GM18873 (cell line): ENCODE measurements around the gene MAP4K4.

Source experiments
- ATAC-seq: cut with Tn5 transposase; IDR thresholded peaks from one replicate; pipeline ENCODE4 v1.9.1; 2021; ENCODE audit warnings: mild to moderate bottlenecking, moderate library complexity, moderate number of reproducible peaks; ENCODE audit not compliant: unreplicated experiment, low FRiP score

Gene MAP4K4

DNA sequence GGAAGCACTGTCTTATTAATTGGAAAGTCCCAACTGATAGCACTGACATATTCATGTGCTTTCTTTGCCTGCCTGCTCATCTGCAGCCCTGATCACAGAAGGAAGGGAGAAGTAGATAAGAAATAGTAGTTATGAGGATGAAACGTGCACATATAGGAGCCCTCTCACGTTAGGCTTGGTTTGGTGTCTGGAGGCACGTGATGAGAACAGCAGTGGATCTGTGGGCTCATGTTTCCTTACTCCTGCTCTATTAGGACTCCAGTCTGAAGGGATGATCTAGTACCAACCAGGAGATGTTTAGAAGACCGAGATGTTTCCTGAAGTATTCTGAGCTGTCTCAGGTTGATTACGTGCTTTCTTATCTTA is 84.9 kb downstream of the MAP4K4 start:
- no peak for ATAC-seq

DNA sequence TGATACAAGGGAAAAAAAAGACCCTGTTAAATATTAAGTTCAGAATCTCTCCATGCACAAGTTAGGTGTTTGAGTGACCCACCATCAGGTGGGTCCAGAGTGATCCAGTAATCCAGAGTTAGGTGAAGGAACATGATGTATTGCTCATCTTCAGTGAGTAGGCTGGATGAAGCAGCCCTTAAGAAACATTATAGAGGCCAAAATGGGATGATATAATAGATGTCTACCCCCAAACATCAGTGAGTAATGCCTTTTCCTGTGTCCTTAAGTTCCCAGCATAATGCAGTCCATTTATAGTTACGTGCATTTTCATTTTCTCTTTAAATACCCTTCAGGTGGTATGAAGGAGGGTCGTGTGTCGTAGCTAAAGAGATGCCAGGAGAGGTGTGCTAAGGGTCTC is 89.6 kb downstream of the MAP4K4 start:
- ATAC-seq = no peak

DNA sequence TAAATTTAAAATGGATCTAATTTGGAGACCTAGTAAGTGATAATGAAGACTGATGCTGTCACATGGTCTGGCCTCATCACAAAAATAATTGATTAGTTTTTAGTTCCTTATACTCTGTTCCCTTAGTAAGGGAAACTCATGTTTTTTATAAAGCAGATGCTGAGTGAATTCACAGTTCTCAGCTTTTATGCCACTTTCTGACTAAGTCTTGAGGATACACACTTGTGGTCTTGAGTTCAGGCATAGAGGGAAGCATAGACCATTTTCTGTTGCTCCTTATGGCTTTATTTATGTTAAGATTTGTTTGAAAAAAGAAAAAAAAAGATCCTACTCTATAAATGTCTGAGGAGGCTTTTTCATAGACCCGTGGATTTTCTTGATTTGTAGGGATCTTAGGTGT is 91.1 kb downstream of the MAP4K4 start:
- no peak for ATAC-seq

DNA sequence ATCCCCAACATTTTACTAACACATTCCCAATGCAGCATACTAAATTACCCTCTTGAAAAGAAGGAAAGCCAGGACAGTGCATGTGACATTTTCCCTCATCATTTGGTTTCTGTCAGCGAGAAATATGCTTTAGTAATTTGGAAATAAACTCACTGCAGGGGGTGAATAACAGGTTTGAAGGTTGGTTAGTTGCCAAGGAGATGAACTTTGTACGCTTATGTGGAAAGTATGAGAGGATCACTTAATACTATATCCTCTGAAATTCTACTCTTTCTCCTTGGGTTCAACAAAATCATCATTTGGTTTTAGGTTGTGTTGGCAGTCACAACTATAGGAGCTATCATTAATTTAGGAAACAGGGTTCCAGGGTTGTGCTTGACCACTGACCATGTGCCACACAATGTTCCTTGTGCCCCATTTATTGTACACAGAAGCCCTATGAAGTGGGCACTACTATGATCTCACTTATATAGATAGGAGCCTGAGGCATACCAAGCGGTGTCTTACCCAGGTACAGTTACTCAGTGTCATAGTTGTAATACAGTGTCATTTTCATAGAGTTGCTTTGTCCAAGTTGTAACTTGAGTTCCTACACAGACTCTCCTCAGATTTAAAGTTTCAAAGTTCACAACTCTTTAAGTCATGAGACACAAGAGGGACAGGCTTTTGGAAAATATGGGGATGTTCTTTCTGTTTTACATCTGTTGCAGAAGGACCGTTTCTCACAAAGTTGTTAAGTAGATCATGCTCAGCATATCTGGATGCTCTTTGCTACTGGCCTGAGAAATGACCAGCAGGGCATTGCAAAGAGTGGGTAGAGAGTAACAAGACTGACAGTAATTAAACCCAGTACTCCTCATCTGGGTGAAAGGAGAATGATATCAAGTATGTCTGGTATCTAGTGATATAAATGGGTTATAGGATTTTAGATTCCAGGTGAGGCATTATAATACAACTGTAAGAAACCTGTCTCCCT is 91.8 kb downstream of the MAP4K4 start:
- no peak for ATAC-seq

DNA sequence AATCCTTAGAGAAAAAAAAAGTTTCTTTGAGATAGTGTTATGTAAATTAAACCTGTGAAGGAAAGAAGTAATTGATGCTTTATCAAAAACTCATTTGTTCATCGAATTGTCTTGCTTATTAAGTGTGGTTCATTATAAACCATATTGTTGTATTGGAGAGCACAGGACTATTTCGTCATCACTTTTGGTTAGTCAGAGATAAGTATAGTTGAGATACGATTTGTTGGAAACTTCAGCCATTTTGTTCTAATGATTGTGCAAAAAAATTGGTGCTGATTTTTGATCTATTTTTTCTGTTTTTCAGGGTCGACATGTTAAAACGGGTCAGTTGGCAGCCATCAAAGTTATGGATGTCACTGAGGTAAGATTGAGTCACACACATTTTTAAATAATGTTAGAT is 92.9 kb downstream of the MAP4K4 start:
- no peak for ATAC-seq

DNA sequence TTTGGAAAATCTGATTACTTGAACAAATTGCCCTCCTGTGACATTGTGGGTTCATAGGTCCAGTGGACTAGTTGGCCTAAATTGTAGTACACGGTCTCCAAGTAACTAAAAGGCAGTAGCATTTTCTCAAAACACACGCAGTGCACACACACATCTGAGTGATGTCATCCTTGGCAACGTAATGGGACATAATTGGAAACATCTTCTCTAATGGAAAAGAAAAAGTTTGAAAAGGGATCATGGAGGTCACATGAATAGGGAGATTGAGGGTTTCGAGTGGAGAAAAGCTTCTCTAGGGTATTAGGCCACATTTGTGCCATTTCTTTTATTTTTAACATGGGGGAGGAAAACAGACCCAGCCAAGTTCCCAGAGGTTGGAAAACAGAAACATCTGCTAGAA is 93.3 kb downstream of the MAP4K4 start:
- ATAC-seq = no peak

DNA sequence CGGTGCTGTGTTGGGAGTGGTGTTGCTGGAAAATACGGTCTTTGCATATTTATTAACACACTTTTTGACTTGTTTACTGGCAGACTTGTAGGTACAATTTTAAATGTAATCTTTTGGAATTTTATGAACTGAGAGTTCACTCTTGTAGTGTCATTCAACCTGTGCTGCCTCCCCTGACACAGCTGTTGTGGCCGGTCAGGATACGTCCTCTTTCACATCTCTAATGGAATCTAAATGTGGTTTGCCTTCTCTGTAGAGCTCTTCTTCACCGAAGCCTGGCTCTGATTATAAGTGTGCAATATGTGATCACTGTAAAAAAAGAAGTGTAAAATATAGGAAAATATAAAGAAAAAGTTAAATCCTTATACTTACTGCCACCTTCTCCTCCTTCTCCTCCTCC is 94.7 kb downstream of the MAP4K4 start:
- no peak for ATAC-seq

DNA sequence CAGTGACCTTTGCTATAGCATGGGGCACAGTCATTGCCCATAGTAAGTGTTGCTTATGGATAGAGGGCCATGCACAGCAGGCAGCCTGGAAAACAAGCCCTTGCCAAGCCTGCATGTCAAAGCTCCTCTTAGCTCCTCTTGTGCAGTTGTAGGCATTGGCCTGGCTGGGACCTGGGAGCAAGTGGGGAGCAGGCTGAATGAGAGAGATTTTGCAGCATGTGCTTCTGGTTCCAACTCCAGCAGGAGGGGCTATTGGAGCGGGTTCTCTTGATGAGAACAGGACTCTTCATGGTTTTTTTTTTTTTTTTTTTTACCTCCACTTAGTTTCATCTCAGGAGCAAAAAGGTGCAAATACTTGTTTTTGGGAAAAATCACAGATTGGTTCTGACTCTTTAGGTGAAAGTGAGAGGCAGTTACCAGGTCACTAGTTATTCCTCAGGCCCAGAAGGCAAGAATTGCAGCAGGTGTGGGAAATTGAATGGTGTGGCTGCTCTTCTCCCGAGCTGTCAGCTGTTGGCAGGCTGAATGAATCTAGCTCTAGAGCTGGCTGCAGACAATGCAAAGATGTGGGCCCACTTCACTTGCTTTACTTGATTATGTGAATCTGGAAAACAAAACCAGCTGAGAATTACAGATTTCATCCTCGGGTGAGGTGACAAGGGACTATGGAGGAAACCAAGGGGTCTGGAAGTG is 95.9 kb downstream of the MAP4K4 start:
- no peak for ATAC-seq

DNA sequence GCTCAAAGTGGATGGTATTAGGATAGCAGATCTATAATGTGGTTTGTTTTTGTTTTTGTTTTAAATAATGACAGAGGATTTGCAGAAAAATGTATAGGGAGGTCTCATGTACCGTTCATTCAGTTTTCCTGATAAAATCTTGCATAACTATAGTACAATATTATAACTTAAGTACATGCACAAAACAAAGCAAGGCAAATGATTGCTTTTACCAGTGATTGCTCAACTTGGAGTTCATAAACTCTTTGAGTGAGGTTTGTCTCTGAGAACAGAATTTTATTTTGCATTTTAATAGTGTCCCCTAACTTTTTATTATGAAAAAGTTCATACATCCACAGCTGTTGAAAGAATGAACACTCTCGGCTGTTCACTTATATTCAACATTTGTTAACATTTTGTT is 96.6 kb downstream of the MAP4K4 start:
- no peak for ATAC-seq

DNA sequence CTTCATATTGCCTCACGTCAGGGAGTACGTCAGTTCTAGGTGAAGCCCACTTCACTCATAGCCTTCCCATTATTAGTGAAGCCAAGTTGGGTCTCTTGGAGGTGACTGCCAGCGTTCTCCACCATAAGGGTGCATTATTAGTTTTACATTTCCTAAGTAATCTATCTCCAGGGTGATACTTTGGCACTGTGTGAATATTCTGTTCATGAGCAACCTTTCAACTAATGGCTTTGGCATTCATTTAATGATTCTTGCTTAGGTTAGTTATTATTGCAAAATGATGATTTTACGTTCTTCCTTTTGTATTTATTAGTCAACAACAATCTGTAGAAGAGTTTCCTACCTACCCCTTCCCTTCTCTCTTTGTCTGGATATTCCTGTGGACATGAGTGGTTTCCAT is 97.5 kb downstream of the MAP4K4 start:
- no peak for ATAC-seq

DNA sequence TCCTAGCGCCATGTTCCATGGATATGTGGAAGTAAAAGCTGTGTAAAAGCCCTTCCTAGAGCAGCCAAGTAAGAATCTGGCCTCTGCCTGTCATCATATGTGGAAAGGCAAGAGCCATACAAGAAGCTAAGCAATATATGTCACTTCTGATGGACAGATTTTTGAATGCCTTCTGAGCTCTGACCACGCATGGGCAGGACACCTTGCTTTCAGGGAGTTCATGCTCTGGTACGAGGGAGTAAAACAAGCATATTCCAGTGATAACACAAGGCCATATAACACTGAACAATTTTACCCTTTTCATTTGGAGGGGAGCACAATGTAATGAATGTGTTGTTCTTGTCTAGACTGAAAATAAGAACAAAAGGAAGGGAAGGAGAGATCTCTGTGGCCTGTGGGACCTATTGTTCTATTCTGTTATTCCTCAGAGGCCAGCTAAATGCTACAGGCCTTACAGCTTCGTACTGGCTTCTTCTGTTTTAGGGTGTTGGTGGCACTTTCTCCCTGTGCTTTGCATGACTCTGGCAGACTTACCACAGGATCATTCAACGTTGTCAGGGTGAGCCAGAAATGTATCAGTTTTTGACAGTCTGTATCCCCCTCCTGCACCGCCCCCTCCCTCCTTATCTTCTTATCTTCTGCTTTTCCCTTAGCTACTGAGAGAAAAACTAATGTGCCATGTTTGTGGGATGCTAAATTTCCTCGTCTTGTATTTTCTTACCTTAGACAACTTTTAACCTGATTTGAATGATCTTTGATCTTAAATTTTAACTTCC is 99.5 kb downstream of the MAP4K4 start:
- no peak for ATAC-seq

DNA sequence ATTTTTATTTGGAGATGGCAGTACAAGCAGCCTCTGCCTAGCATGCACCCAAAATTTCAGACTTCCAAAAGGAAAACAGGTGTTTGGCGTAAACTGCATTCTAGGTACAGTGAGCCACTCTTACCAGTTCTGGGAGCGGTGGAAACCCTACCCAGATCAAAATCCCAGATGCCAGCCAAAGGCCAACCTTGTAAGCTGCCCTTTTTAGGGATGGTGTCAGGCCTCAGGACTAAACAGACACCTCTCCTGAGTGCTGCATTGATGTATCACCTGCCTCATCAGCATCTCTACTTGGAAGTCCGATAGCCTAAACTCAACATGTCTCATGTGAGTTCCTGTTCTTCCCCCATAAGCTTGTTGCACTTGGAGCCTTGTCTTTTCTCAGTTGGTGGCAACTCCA is 104.0 kb downstream of the MAP4K4 start:
- no peak for ATAC-seq

DNA sequence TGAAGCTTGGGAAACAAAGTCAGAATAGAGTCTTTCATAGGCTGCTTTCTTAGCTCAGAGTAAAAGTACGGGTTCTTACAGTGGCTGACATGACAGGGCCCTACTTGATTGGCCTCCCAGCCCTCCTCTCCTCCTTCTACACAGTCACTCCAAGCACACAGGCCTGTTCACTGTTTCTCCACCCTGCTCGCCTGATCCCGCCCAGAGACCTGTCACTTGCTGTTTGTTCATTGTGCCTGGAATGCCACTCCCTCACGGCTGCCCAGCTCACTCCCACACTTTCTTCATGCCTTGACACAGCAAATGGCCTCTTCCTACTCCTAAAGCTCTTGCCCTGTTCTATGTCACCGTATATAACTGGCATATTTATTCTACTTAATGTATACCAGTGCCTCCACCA is 104.8 kb downstream of the MAP4K4 start:
- ATAC-seq = no peak

DNA sequence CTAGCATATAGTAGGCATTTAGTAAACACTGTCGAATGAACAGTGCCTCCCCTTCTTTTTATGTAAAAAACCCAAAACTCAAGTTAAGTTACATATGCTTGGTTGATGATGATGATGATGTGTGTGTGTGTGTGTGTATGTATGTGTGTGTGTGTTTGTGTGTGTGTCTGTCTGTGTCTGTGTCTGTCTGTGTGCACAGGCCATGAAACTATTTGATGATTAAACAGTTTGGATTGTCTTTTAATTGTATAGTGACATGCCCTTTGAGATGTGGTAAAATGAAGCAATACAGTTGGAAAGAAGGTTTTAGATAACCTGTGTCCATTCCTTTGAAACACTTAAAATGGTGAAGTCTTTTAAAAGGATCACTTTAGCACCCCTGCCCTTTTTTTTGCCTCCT is 105.6 kb downstream of the MAP4K4 start:
- no peak for ATAC-seq

DNA sequence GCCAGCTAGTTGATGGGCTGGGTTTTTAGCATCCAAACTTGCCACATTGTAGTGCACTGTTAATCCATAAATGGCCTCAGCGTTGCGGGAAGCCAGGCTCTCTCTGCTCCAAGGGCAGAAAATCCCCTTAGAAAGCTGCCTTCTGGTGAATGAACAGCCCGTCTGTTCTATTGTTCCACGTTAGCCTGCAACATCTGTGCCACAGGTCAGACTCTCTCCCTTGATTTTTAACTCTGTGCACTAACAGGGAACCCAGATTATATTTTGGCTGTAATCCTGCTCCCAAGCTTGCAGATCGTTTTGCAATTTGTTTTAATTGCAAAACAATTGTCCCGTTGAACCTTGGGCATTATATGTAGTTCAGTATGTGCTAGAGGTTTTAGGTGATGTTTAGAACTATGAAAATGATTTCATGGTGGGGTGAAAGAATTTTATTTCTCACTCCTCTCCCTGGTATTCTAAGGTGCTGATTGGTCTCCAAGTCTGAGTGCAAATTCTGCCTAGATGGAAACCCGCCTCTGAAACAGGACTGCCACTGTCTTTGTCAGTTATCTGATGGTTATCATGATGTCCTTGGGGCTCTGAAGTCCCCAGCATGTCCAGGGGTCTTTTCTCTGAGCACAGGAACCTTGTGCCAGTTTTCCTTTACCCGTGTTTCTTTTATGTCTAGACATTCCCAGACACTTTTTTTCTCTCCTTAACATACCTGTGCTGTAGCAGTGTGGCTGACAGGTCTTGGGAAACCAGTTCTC is 106.6 kb downstream of the MAP4K4 start:
- no peak for ATAC-seq

DNA sequence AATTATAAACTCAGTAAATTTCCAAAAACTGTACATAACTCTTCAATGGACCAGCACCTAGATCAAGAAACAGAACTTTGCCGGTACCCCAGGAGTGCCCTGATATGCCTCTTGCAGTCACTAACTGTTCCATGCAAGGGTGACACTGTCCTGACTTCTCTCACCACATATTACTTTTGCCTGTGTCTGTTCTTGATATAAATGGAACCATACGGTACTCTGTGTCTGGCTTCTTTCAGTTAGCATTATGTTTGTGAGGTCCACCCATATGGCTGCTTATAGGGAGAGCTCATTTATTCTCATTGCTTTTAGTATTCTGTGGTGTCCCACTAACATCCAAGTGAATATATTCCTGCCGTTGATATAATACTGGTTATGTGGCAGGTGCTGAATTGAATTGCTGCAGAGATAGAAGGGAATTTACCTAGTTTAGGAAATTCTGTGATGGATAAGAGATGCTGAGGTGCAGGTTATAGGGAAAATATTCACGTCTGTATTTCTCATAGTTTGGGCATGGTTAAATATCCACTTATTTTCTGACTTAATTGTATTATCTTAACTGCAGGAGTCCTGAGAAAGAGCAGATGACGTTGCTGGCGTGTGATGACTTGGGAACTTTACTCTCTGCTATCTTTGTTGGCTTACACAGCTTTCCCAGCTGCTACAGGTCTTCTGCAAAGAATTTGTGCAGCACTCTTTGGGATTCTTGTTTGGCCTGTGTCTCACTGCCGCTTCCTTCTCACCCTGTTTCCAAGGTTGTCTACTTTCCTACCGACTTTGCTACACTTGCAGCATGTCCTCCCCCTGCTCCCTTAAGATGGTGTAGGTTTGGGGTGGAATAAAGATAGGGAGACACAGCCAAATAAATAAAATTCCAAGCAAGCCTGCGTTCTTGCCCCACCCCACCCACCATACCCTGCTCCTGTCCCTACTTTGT is 107.9 kb downstream of the MAP4K4 start:
- no peak for ATAC-seq

DNA sequence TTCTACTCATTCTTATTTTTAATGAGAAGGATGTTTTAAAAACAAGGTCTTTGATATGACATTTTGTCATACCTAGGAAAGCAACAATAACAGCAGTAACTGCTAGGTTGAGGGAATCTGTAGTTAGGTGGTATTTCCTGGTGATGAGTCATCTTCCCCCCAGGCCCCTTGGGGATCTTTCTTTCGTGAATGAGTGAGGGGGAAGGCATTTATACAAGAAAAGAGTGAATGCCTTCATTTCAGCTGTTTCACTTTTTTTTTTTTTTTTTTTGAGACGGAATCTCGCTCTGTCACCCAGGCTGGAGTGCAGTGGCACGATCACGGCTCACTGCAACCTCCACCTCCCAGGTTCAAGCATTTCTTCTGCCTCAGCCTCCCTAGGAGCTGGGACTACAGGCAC is 108.6 kb downstream of the MAP4K4 start:
- ATAC-seq = no peak

DNA sequence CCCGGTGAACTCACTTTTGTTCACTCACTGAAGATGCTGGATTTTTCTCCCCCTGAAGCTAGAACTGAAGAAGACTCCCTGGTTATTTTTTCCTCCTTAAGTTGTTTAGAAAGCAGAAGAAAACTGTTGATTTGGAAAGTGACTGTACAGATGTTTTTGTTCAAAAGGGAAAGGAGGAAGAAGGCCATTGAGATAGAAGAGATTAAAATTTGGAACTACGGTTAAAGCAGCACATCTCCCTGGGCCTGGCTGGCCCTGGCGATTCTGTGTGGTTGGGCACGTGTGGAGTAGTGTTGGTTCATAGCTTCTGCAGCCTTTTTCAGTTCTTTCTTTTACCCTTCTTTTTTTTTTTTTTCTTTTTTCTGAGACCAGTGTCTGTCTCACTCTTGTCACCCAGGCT is 109.2 kb downstream of the MAP4K4 start:
- no peak for ATAC-seq

DNA sequence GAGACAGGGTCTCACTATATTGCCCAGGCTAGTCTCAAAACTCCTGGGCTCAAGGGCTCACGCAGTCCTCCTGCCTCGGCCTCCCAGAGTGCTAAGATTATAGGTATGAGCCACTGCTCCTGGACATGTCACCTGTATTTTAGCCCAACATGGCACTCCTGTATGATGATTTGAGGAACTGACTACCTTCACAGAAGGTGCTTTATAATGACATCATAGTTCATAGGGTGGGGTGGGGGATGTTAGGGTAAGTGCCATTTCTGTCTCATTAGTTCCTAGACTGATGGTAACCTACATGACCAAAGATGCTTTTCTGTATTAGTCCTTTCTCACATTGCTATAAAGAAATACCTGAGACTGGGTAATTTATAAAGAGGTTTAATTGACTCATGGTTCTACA is 109.7 kb downstream of the MAP4K4 start:
- no peak for ATAC-seq
